Endometrial microvascular endothelial cells (primary cell): Measurements from ENCODE around the gene BIN1. TPM values are rescaled to one million over a fixed set of nuclear protein-coding genes. Genes with fewer than 3 reads are reported as not detected.

Source experiments
- in situ Hi-C: cut with HindIII; loops from 2 replicates; pipeline ENCODE4 v1.10.0; 2017; ENCODE audit warnings: low sequenced_read_pairs, low pct_unique_long_range_greater_than_20kb; ENCODE audit errors: inconsistent ontology term
- total RNA-seq: library from RNA; depleted of rRNA; stranded (reverse); fragments of >200 nt; gene quantifications from one replicate; pipeline ENCODE4 v1.2.3, GENCODE V29; 2015; ENCODE audit errors: inconsistent ontology term

The BIN1 gene
- 31.5 TPM for total RNA-seq

- in situ Hi-C loops, result no loop called here
Observed at GRCh38 chr2:127106991-127107621, at the start of gene BIN1. TSS of gene BIN1 (minus strand) at chr2:127107154. CDS start at chr2:127106943, 211 bp downstream.

- in situ Hi-C loops, result no loop called here
Observed at GRCh38 chr2:127155947-127156346, 49.0 kb upstream of the BIN1 start.

GRCh38 chr2:127155028-127155581, 48.2 kb upstream of the BIN1 start:
- in situ Hi-C loops, result no loop called here

GRCh38 chr2:127154396-127154795, 47.4 kb upstream of the BIN1 start:
- in situ Hi-C loops, result no loop called here

- in situ Hi-C loops, result no loop called here
Observed at GRCh38 chr2:127153691-127154158, 46.8 kb upstream of the BIN1 start.

- in situ Hi-C loops, result no loop called here
Observed at GRCh38 chr2:127150996-127151395, 44.0 kb upstream of the BIN1 start.

- in situ Hi-C loops, result no loop called here
Observed at GRCh38 chr2:127149384-127149783, 42.4 kb upstream of the BIN1 start.

GRCh38 chr2:127146820-127147502, 40.0 kb upstream of the BIN1 start:
- in situ Hi-C loops, result no loop called here

- in situ Hi-C loops, result no loop called here
Observed at GRCh38 chr2:127146071-127146725, 39.2 kb upstream of the BIN1 start.

GRCh38 chr2:127145280-127145895, 38.4 kb upstream of the BIN1 start:
- in situ Hi-C loops, result no loop called here

GRCh38 chr2:127143841-127144782, 37.2 kb upstream of the BIN1 start:
- in situ Hi-C loops, result no loop called here

GRCh38 chr2:127142663-127143630, 36.0 kb upstream of the BIN1 start:
- in situ Hi-C loops, result no loop called here

GRCh38 chr2:127140538-127140937, 33.6 kb upstream of the BIN1 start:
- in situ Hi-C loops, result no loop called here

- in situ Hi-C loops, result no loop called here
Observed at GRCh38 chr2:127139766-127140165, 32.8 kb upstream of the BIN1 start.

GRCh38 chr2:127138281-127138680, 31.3 kb upstream of the BIN1 start:
- in situ Hi-C loops, result no loop called here

GRCh38 chr2:127137741-127138140, 30.8 kb upstream of the BIN1 start:
- in situ Hi-C loops, result no loop called here

- in situ Hi-C loops, result no loop called here
Observed at GRCh38 chr2:127137225-127137624, 30.3 kb upstream of the BIN1 start.
